Mucosa of descending colon (tissue), 3 donors: Measurements from ENCODE around the gene LGALS1. TPM values are rescaled to one million over a fixed set of nuclear protein-coding genes. Genes with fewer than 3 reads are reported as not detected.
"Not testable (repeated sequence)": the region's sequence is repeated elsewhere in the genome, so short reads cannot be mapped to it uniquely, and the experiment has no call there.

Experiments
- ATAC-seq: fragments of 200-7000 bp; cut with Tn5 transposase; one replicate; pipeline ENCODE4 v1.9.1; 2020; ENCODE audit warnings: mild to moderate bottlenecking, moderate library complexity
- DNase-seq, 3 donors: peaks; one replicate each; pipeline ENCODE4 v3.0.0-alpha.2; 2020
- H3K36me3 ChIP-seq: fragments of 200-600 bp; one replicate; pipeline ENCODE4 v1.8.0; 2021; ENCODE audit warnings: low read depth, mild to moderate bottlenecking
- H3K4me1 ChIP-seq: fragments of 200-600 bp; one replicate; pipeline ENCODE4 v1.8.0; 2021; ENCODE audit warnings: low read depth, mild to moderate bottlenecking
- H3K4me3 ChIP-seq: fragments of 200-600 bp; one replicate; pipeline ENCODE4 v1.8.0; 2021; ENCODE audit warnings: mild to moderate bottlenecking
- H3K9me3 ChIP-seq: fragments of 200-600 bp; one replicate; pipeline ENCODE4 v1.8.0; 2021; ENCODE audit warnings: mild to moderate bottlenecking
- CTCF ChIP-seq: fragments of 200-600 bp; IDR thresholded peaks from one replicate; pipeline ENCODE4 v1.8.0; 2022; ENCODE audit warnings: antibody characterized with exemption, mild to moderate bottlenecking
- intact Hi-C, 2 donors: fragments of 100-400 bp; cut with DNase I in 1 of 2; cut with micrococcal nuclease in 1 of 2; formaldehyde crosslinking; loops; one replicate each; pipeline versions ENCODE4 v1.11.0 to v1.11.1; 2022; cut with DNase I, micrococcal nuclease
- total RNA-seq, 3 donors: library from RNA; stranded (reverse); fragmentation: NEBNext Ultra II Directional in 2 of 3; extraction: Animal tissue kit (Norgen Biotek cat#: 25700) in 2 of 3; gene quantifications; one replicate each; pipeline versions ENCODE4 v1.2.1 to v1.2.4, GENCODE V29; 2021 to 2023
- donor health status: DM: no; HTN: no; CAD: no; lungs with moderate emphysema.
- donor health status: DM: no; HTN: no; CAD: no.
- donor health status: DM: no; HTN: yes; CAD: no.

LGALS1 gene
- total RNA-seq, 3 donors from 2014 or later: 54.6 to 376 (median 150) TPM

GRCh38 chr22:37716708-37717107 lies 41.3 kb downstream of the LGALS1 start:
- intact Hi-C loops: no loop called here
- Histone ChIP-seq H3K36me3 (no peaks in the 10 kb centered on the region), H3K9me3 (no peaks in the 10 kb centered on the region), H3K4me3 (no peak overlapping the region), H3K4me1 (no peaks in the 10 kb centered on the region)
- DNase-seq: no peak
- no peak for ATAC-seq
- TF ChIP-seq CTCF: no peak

- H3K4me3 ChIP-seq, DNase-seq, H3K36me3 ChIP-seq, H3K9me3 ChIP-seq, ATAC-seq, intact Hi-C loops, H3K4me1 ChIP-seq: not testable (repeated sequence)
Measured at GRCh38 chr22:37717235-37717634, 41.8 kb downstream of the LGALS1 start.

DNA sequence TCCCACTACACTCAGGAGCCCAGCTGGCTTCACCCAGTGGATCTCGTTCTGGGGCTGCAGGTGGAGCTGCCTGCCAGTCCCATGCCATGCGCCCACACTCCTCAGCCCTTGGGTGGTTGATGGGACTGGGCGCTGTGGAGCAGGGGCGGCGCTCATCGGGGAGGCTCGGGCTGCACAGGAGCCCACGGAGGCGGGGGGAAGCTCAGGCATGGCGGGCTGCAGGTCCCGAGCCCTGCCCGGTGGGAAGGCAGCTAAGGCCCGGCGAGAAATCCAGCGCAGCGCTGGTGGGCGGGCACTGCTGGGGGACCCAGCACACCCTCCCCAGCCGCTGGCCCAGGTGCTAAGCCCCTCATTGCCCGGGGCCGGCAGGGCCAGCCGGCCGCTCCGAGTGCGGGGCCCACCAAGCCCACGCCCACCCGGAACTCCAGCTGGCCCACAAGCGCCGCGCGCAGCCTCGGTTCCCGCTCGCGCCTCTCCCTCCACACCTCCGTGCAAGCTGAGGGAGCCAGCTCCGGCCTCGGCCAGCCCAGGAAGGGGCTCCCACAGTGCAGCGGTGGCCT lies 42.4 kb downstream of the LGALS1 start:
- H3K9me3 ChIP-seq, H3K36me3 ChIP-seq, DNase-seq, intact Hi-C loops, H3K4me3 ChIP-seq, H3K4me1 ChIP-seq, ATAC-seq: not testable (repeated sequence)

DNA sequence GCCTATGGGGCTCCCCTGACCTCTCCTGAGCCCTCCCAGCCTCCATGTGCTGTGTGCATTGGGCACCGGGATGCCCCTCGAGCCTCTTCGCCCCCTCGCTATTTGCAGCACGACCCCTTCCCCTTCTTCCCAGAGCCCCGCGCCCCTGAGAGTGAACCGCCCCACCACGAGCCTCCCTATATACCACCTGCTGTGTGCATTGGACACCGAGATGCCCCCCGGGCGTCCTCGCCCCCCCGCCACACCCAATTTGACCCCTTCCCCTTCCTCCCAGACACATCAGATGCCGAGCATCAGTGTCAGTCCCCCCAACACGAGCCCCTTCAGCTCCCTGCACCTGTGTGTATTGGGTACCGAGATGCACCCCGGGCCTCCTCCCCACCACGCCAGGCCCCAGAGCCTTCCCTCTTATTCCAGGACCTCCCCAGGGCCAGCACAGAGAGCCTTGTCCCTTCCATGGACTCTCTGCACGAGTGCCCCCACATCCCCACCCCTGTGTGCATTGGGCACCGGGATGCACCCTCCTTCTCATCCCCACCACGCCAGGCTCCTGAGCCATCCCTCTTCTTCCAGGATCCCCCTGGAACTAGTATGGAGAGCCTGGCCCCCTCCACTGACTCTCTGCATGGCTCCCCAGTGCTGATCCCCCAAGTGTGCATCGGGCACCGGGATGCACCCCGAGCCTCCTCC lies 50.3 kb downstream of the LGALS1 start:
- ATAC-seq (no peak), DNase-seq (no peak)
- intact Hi-C loops: no loop called here
- Histone ChIP-seq H3K9me3 (no peaks in the 10 kb centered on the region), H3K4me1 (no peaks in the 10 kb centered on the region), H3K4me3 (no peak overlapping the region), H3K36me3 (no peaks in the 10 kb centered on the region)
- no peak for TF ChIP-seq CTCF

DNA sequence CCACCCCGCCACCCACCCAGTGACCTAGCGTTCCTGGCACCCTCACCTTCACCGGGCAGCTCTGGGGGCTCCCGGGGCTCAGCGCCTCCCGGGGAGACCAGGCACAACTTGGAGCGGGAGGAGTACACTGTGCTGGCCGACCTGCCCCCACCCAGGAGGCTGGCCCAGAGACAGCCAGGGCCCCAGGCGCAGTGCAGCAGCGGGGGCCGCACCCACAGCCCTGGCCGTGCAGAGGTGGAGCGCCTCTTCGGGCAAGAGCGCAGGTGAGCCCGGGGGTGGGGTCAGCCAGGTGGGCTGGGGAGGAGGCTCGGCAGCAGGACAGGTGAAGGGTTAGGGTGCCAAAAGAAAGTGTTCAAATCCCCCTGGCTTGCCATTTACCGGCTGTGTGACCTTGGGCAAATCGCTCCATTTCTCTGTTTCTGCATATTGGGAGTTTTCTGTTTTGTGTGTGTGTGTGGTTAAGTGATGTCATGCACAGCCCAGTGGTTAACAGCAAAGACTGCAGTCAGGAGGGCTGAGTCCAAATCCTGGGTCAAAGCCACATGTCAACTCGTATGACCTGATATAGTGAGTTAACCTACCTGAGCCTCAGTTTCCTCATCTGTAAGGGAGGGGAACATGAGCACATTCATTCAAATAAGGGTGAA lies 50.9 kb downstream of the LGALS1 start:
- no peak overlapping the region for H3K4me3 ChIP-seq
- no peaks in the 10 kb centered on the region for H3K9me3 ChIP-seq
- ATAC-seq (no peak), DNase-seq (no peak)
- TF ChIP-seq CTCF: no peak
- H3K36me3 ChIP-seq: no peaks in the 10 kb centered on the region
- intact Hi-C loops: no loop called here
- peaks cover 4% of the 10 kb centered on the region for H3K4me1 ChIP-seq

DNA sequence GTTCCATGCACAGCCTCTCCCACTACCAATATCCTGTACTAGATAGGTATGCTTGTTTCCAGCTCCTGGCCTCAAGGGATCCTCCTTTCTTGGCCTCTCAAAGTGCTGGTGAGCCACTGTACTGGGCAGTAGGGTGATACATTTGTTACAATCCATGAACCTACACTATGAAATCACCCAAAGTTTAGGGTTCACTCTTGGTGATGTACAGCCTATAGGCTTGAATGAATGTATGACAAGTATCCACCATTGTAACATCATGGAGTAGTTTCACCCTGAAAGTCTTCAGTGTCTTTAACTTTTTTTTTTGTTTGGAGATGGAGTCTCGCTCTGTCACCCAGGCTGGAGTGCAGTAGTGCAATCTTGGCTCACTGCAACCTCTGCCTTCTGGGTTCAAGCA lies 53.2 kb downstream of the LGALS1 start:
- TF ChIP-seq CTCF: no peak
- intact Hi-C loops: no loop called here
- Histone ChIP-seq H3K9me3 (no peaks in the 10 kb centered on the region), H3K4me3 (no peak overlapping the region), H3K4me1 (peaks cover 22% of the 10 kb centered on the region), H3K36me3 (no peaks in the 10 kb centered on the region)
- ATAC-seq: no peak
- DNase-seq: no peak

Other genes with a start within 250 kb of the LGALS1 start
- gene ELFN2, start 248.2 kb upstream of the LGALS1 start, total RNA-seq: under 1 TPM in 2 of 3 donors, not detected in 1; 0.35 to 0.54 TPM
- gene MFNG, start 189.3 kb upstream of the LGALS1 start, total RNA-seq: 10 to 100 TPM; 11.3 to 16.1 (median 13.7) TPM
- gene CARD10, start 156.2 kb upstream of the LGALS1 start, total RNA-seq: 10 to 100 TPM; 43.3 to 74.1 (median 60.5) TPM
- gene CDC42EP1, start 115.2 kb upstream of the LGALS1 start, total RNA-seq: 10 to 100 TPM; 31.5 to 52.0 (median 48.2) TPM
- gene LGALS2, start 95.5 kb upstream of the LGALS1 start, total RNA-seq: 10 to 100 TPM; 10.7 to 93.5 (median 23.1) TPM
- 10 to 100 TPM; 70.4 to 79.0 (median 74.3) TPM for gene GGA1, start 66.8 kb upstream of the LGALS1 start, total RNA-seq
- 10 to 100 TPM; 48.8 to 98.2 (median 96.6) TPM for gene SH3BP1, start 36.0 kb upstream of the LGALS1 start, total RNA-seq
- gene PDXP, start 16.9 kb upstream of the LGALS1 start, total RNA-seq: 10 to 100 TPM; 26.8 to 43.3 (median 40.6) TPM
- gene NOL12, start 10.7 kb downstream of the LGALS1 start, total RNA-seq: 10 to 100 TPM; 28.5 to 45.3 (median 42.6) TPM
- gene TRIOBP, start 21.4 kb downstream of the LGALS1 start, total RNA-seq: 100 to 1,000 TPM in 1 of 3 donors, 10 to 100 TPM in 2; 78.2 to 107 (median 78.6) TPM
- 10 to 100 TPM in 2 of 3 donors, 1 to 10 TPM in 1; 9.2 to 15.6 (median 13.6) TPM for gene GCAT, start 132.3 kb downstream of the LGALS1 start, total RNA-seq
- not detected for gene GALR3, start 147.7 kb downstream of the LGALS1 start, total RNA-seq
- gene ANKRD54, start 168.7 kb downstream of the LGALS1 start, total RNA-seq: 10 to 100 TPM; 18.2 to 36.7 (median 28.1) TPM
- 100 to 1,000 TPM; 365 to 477 (median 414) TPM for gene EIF3L, start 173.8 kb downstream of the LGALS1 start, total RNA-seq
- gene MICALL1, start 230.7 kb downstream of the LGALS1 start, total RNA-seq: 100 to 1,000 TPM in 1 of 3 donors, 10 to 100 TPM in 2; 26.1 to 100 (median 28.6) TPM